Measurements from ENCODE around the gene ZDHHC12. TPM values are rescaled to one million over a fixed set of nuclear protein-coding genes. Genes with fewer than 3 reads are reported as not detected.

Gene ZDHHC12
- total and polyA plus RNA-seq, 2 of the 13 experiments (the other 11 are each of a cell fraction or from before 2014, with no cell fraction given) = 25.4 to 28.0 TPM

- TF ChIP-seq ZNF607 (CRISPR knock-in tag; IDR thresholded peaks at IDR 0.05; ENCODE audit: borderline replicate concordance) = peak; percentile 79
- peak; percentile 38; the same call in 1 of the 2 replicates for TF ChIP-seq FOXK2 (IDR thresholded peaks at IDR 0.05)
- TF ChIP-seq ZBTB20 (CRISPR knock-in tag; IDR thresholded peaks at IDR 0.05; ENCODE audit: borderline replicate concordance, low read depth) = no peak
- peak; percentile 67; the same call in 1 of the 2 replicates for TF ChIP-seq ZNF446 (CRISPR knock-in tag; IDR thresholded peaks at IDR 0.05)
- no peak for TF ChIP-seq MEIS2 (CRISPR knock-in tag; IDR thresholded peaks at IDR 0.05)
- no peak for TF ChIP-seq KLF15 (CRISPR knock-in tag; IDR thresholded peaks at IDR 0.05; ENCODE audit: borderline replicate concordance)
- TF ChIP-seq CENPT (CRISPR knock-in tag; IDR thresholded peaks at IDR 0.05; ENCODE audit: low read depth) = peak; percentile 41; the same call in 1 of the 2 replicates
- TF ChIP-seq NONO (IDR thresholded peaks at IDR 0.05) = no peak
- TF ChIP-seq NONO (CRISPR knock-in tag; conservative IDR thresholded peaks at IDR 0.05) = peak; percentile 85
- no peak for TF ChIP-seq BRCA1 (CRISPR knock-in tag; IDR thresholded peaks at IDR 0.05)
- TF ChIP-seq CREB1 (IDR thresholded peaks at IDR 0.05) = peak; percentile 88
- TF ChIP-seq CREB1 (CRISPR knock-in tag; IDR thresholded peaks at IDR 0.05) = peak; percentile 91
- TF ChIP-seq PHF21A (CRISPR knock-in tag; IDR thresholded peaks at IDR 0.05) = peak; percentile 84
- peak; percentile 81 for TF ChIP-seq HNRNPK (IDR thresholded peaks at IDR 0.05; ENCODE audit: low read depth, low read length, poor library complexity, severe bottlenecking)
- peak; percentile 93 for TF ChIP-seq ZFP91 (CRISPR knock-in tag; IDR thresholded peaks at IDR 0.05; ENCODE audit: borderline replicate concordance)
- no peak for TF ChIP-seq ISX (CRISPR knock-in tag; conservative IDR thresholded peaks at IDR 0.05)
- peak; percentile 71; the same call in 1 of the 2 replicates for TF ChIP-seq GFI1 (CRISPR knock-in tag; IDR thresholded peaks at IDR 0.05; ENCODE audit: borderline replicate concordance)
- TF ChIP-seq ZNF180 (CRISPR knock-in tag; IDR thresholded peaks at IDR 0.05; ENCODE audit: borderline replicate concordance, low read depth) = no peak
- TF ChIP-seq ZNF558 (CRISPR knock-in tag; IDR thresholded peaks at IDR 0.05; ENCODE audit: borderline replicate concordance) = peak; percentile 74; the same call in 1 of the 2 replicates
- no peak for TF ChIP-seq U2AF2 (IDR thresholded peaks at IDR 0.05; ENCODE audit: low read depth, low read length)
- TF ChIP-seq MTF2 (CRISPR knock-in tag; IDR thresholded peaks at IDR 0.05; ENCODE audit: borderline replicate concordance) = peak; percentile 95
- TF ChIP-seq RARA (CRISPR knock-in tag; IDR thresholded peaks at IDR 0.05) = peak; percentile 23; the same call in 1 of the 2 replicates
- TF ChIP-seq HDAC1 (CRISPR knock-in tag; IDR thresholded peaks at IDR 0.05) = peak; percentile 85
- no peak for TF ChIP-seq FUBP1 (CRISPR knock-in tag; IDR thresholded peaks at IDR 0.05; ENCODE audit: borderline replicate concordance)
Observed at GRCh38 chr9:128771745-128772519, 48.0 kb upstream of the ZDHHC12 start, which contains the start of gene ZER1 (continued).

Measured in HepG2 (cell line).